Gastrocnemius medialis (tissue), 4 donors: ENCODE data around the gene SDC3. TPM values are rescaled to one million over a fixed set of nuclear protein-coding genes. Genes with fewer than 3 reads are reported as not detected.

ENCODE experiments used
- ATAC-seq, 2 donors: fragments of 150-250 bp; one replicate each; pipeline ENCODE4 v1.9.1; 2016
- DNase-seq, 2 donors: peaks; one replicate each; pipeline ENCODE4 v3.0.0-alpha.2; 2019
- H3K27ac ChIP-seq, 4 donors: fragments of 200-600 bp; sonication (generic); 1 replicate in 1 of 4; 2 replicates in 3 of 4; pipeline ENCODE4 v1.5.1; 2016 to 2018; ENCODE audit warnings: mild to moderate bottlenecking in 2 of 4, moderate library complexity in 1 of 4
- H3K27me3 ChIP-seq, 3 donors: fragments of 200-600 bp; sonication (generic) in 2 of 3; 1 replicate in 1 of 3; 2 replicates in 2 of 3; pipeline versions ENCODE4 v1.5.1 to v1.6.0; 2016 to 2019; ENCODE audit warnings: mild to moderate bottlenecking in 1 of 3, moderate library complexity in 1 of 3
- H3K36me3 ChIP-seq, 2 donors: fragments of 200-600 bp; sonication (generic) in 1 of 2; one replicate each; pipeline ENCODE4 v1.5.1; 2017 to 2018
- H3K4me1 ChIP-seq, 2 donors: fragments of 200-600 bp; sonication (generic) in 1 of 2; one replicate each; pipeline ENCODE4 v1.5.1; 2016 to 2017; ENCODE audit warnings: mild to moderate bottlenecking in 2 of 2
- H3K4me3 ChIP-seq, 4 donors: fragments of 200-600 bp; sonication (generic) in 3 of 4; 1 replicate in 1 of 4; 2 replicates in 3 of 4; pipeline ENCODE4 v1.5.1; 2016 to 2019; ENCODE audit warnings: mild to moderate bottlenecking in 2 of 4
- H3K9me3 ChIP-seq, 3 donors: fragments of 200-600 bp; sonication (generic) in 2 of 3; 1 replicate in 1 of 3; 2 replicates in 2 of 3; pipeline ENCODE4 v1.5.1; 2016 to 2019
- POLR2A ChIP-seq, 2 donors: fragments of 450-650 bp; IDR thresholded peaks; one replicate each; pipeline ENCODE4 v1.6.1; 2017; ENCODE audit warnings: antibody characterized with exemption in 2 of 2, mild to moderate bottlenecking in 2 of 2, moderate library complexity in 2 of 2
- in situ Hi-C, 4 donors: fragments of 200-750 bp; cut with MboI; loops; one replicate each; pipeline versions ENCODE4 v1.15.0 to v1.8.0; 2017; ENCODE audit warnings: low sequenced_read_pairs in 4 of 4
- intact Hi-C: fragments of 100-400 bp; cut with DNase I; formaldehyde crosslinking; loops from one replicate; pipeline ENCODE4 v1.15.1; 2023; ENCODE audit warnings: low total_unique reads
- total RNA-seq, 4 donors: library from RNA; depleted of rRNA; stranded (reverse); fragments of >200 nt; gene quantifications; one replicate each; pipeline versions ENCODE4 v1.1.0 to v1.2.3, GENCODE V29; 2016
- TF ChIP-seq, protein P1 (sequence below), 5 experiments: fragments of 450-650 bp in 3 of 5; fragments of 200-600 bp in 2 of 5; sonication (generic) in 2 of 5; IDR thresholded peaks in 4 of 5; conservative IDR thresholded peaks in 1 of 5; 1 replicate in 4 of 5; 2 replicates in 1 of 5; pipeline ENCODE4 v1.5.1; 2016 to 2019; ENCODE audit warnings: antibody characterized with exemption in 5 of 5, mild to moderate bottlenecking in 3 of 5, moderate library complexity in 3 of 5

Gene SDC3
- total RNA-seq, 4 donors from 2014 or later: 2.7 to 5.6 (median 3.0) TPM

DNA sequence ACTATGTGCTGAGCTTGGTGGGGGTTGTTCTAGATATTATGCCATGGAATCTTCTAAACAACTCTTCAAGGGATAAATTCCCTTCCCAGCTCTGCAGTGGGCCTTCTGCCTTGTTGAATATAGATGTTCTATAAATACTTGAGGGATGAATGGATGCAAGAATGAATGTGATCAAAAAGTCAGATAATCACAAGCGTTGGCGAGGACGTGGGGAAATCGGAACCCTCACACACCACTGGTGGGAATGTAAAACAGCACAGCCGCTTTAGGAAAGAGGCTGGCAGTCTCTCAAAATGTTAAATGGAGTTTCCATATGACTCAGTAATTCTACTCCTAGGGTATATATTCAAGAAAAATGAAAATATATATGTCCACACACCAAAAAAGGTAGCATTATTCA, 19.0 kb downstream of the SDC3 start:
- TF ChIP-seq, protein P1, sequence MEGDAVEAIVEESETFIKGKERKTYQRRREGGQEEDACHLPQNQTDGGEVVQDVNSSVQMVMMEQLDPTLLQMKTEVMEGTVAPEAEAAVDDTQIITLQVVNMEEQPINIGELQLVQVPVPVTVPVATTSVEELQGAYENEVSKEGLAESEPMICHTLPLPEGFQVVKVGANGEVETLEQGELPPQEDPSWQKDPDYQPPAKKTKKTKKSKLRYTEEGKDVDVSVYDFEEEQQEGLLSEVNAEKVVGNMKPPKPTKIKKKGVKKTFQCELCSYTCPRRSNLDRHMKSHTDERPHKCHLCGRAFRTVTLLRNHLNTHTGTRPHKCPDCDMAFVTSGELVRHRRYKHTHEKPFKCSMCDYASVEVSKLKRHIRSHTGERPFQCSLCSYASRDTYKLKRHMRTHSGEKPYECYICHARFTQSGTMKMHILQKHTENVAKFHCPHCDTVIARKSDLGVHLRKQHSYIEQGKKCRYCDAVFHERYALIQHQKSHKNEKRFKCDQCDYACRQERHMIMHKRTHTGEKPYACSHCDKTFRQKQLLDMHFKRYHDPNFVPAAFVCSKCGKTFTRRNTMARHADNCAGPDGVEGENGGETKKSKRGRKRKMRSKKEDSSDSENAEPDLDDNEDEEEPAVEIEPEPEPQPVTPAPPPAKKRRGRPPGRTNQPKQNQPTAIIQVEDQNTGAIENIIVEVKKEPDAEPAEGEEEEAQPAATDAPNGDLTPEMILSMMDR (IDR thresholded peaks at IDR 0.05 in 4 of 5, conservative IDR thresholded peaks at IDR 0.05 in 1 of 5): no peak
- no peak for TF ChIP-seq POLR2A (IDR thresholded peaks at IDR 0.05)
- no peak overlapping the region for H3K4me3 ChIP-seq
- peaks cover 7 to 15% of the 10 kb centered on the region in 2 donors for H3K4me1 ChIP-seq
- no peak overlapping the region for H3K27ac ChIP-seq
- no peak for ATAC-seq
- H3K9me3 ChIP-seq: no peaks in the 10 kb centered on the region
- in situ Hi-C loops: no loop called here
- no peak for DNase-seq
- no peaks in the 10 kb centered on the region for H3K36me3 ChIP-seq
- intact Hi-C loops: no loop called here
- no peaks in the 10 kb centered on the region for H3K27me3 ChIP-seq

DNA sequence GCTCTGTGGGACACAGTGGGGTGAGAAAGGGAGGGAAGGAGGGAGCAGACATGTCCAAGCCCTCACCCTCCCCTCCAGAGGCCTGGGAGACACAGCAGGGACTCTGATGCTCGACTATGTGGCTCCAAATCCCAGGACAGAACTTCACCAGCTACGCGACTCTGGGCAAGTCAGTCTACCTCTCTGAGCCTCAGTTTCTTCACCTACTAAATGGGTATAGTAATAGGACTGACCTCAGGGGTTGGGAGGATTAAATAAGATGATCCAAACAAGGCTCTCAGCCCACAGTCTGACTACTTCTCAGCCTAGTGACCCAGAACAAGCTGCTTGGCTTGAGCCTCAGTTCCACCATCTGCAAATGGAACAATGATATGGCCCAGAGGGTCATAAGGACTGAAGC, 19.6 kb downstream of the SDC3 start:
- no peak for DNase-seq
- no peak for ATAC-seq
- no peaks in the 10 kb centered on the region for H3K27me3 ChIP-seq
- intact Hi-C loops (no loop called here), in situ Hi-C loops (no loop called here)
- H3K27ac ChIP-seq: peak overlapping the region in 2 of 4 donors; percentile 48 to 69
- peaks cover 7 to 15% of the 10 kb centered on the region in 2 donors for H3K4me1 ChIP-seq
- TF ChIP-seq, protein P1 (IDR thresholded peaks at IDR 0.05 in 4 of 5, conservative IDR thresholded peaks at IDR 0.05 in 1 of 5): no peak
- no peak for TF ChIP-seq POLR2A (IDR thresholded peaks at IDR 0.05)
- no peaks in the 10 kb centered on the region for H3K36me3 ChIP-seq
- no peaks in the 10 kb centered on the region for H3K9me3 ChIP-seq
- no peak overlapping the region for H3K4me3 ChIP-seq

DNA sequence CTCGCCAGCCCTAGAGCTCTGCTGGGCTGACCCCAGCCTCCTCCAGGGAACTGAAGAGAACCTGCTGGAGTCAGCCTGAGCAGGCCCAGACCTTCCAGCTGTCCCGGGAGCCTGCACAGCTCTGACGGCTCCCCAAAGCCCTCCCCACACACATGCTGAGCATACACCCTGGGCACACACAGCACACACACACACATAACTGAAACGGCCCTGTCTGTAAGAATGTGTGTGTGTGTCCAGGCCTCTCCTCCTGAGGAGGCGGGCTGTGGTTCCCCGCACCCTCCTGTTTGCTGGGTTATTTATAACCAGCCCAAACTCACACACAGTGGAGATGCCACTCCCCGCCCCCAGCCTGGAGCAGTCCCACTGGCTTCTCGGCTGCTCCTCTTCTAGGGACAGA, 20.2 kb downstream of the SDC3 start:
- Histone ChIP-seq H3K27ac (peak overlapping the region in 2 of 4 donors; percentile 48 to 69), H3K4me3 (no peak overlapping the region)

DNA sequence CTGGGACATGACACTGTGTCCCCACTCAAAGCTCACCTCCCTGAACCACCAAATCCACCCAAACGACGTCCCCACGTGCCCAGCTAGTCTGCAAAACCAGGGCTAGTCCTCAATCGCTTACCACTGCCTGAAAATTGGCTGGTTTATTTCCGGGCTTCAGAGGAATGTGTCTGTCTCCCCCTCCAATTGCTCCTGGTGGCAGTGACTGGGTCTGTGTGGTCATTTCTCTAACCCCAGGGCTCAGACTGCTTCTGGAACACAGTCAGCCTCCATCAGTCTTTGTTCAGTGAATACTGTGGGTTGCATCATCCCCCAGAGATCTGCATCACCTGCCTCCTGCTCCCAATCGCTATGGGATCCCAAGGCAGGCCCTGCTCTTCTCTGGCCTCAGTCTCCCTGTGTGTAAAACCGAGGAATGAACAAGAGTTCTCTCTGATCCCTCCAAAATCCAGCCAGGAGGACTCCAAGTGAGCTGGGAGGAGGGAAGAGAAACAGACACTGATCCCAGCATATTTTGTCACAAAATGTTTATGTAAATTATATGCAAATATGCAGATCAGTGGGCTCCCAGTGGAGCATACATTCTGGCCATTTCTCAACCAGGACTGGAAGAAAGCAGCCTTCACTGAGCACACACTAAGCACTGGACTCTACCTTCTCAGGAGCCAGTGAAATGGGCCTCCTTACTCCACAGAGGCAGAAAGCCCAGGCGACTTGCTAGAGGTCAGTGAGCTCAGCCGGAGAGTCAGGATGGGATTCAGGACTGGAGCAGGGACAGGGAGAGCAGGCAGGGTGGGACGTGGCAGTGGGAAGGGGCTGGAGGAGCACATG, 20.9 kb downstream of the SDC3 start:
- Histone ChIP-seq H3K4me1 (peaks cover 7 to 15% of the 10 kb centered on the region in 2 donors), H3K36me3 (no peaks in the 10 kb centered on the region), H3K4me3 (no peak overlapping the region), H3K27me3 (no peaks in the 10 kb centered on the region), H3K27ac (peak overlapping the region in 2 of 4 donors; percentile 48 to 69), H3K9me3 (no peaks in the 10 kb centered on the region)
- ATAC-seq (no peak), DNase-seq (no peak)
- intact Hi-C loops: no loop called here
- in situ Hi-C loops: no loop called here
- no peak for TF ChIP-seq POLR2A (IDR thresholded peaks at IDR 0.05)
- TF ChIP-seq, protein P1 (IDR thresholded peaks at IDR 0.05 in 4 of 5, conservative IDR thresholded peaks at IDR 0.05 in 1 of 5): no peak

More for the DNA sequence above, 20.2 kb downstream of the SDC3 start:
- Histone ChIP-seq H3K36me3 (no peaks in the 10 kb centered on the region), H3K9me3 (no peaks in the 10 kb centered on the region), H3K27me3 (no peaks in the 10 kb centered on the region), H3K4me1 (peaks cover 7 to 15% of the 10 kb centered on the region in 2 donors)
- TF ChIP-seq, protein P1 (IDR thresholded peaks at IDR 0.05 in 4 of 5, conservative IDR thresholded peaks at IDR 0.05 in 1 of 5): no peak
- TF ChIP-seq POLR2A (IDR thresholded peaks at IDR 0.05): no peak
- in situ Hi-C loops: no loop called here
- ATAC-seq (peak; percentile 59 to 72), DNase-seq (no peak)
- intact Hi-C loops: no loop called here
